ENCODE data around the gene UVRAG. TPM values are rescaled to one million over a fixed set of nuclear protein-coding genes. Genes with fewer than 3 reads are reported as not detected.

Gene UVRAG
- total RNA-seq, 1 donor from 2014 or later: 14.1 TPM

- DNase-seq (ENCODE audit: low read depth): no peak
These were observed 343.6 kb downstream of the UVRAG start for GRCh38 chr11:76158394-76159302.

- no peak for DNase-seq (ENCODE audit: low read depth)
These were observed 344.4 kb downstream of the UVRAG start for GRCh38 chr11:76159303-76159937.

GRCh38 chr11:76159983-76160661, 345.1 kb downstream of the UVRAG start:
- no peak for DNase-seq (ENCODE audit: low read depth)

GRCh38 chr11:76160856-76161255, 345.8 kb downstream of the UVRAG start:
- DNase-seq (ENCODE audit: low read depth): no peak

- DNase-seq (ENCODE audit: low read depth): peak; percentile 35
These were observed 346.4 kb downstream of the UVRAG start for GRCh38 chr11:76161261-76161961.

- peak; percentile 46 for DNase-seq (ENCODE audit: low read depth)
These were observed 347.6 kb downstream of the UVRAG start for GRCh38 chr11:76162336-76163288.

- DNase-seq (ENCODE audit: low read depth): no peak
These were observed 348.4 kb downstream of the UVRAG start for GRCh38 chr11:76163289-76163880.

- DNase-seq (ENCODE audit: low read depth): no peak
These were observed 349.1 kb downstream of the UVRAG start for GRCh38 chr11:76164081-76164480.

- no peak for DNase-seq (ENCODE audit: low read depth)
These were observed 350.1 kb downstream of the UVRAG start for GRCh38 chr11:76164861-76165751.

- peak; percentile 61 for DNase-seq (ENCODE audit: low read depth)
These were observed 351.3 kb downstream of the UVRAG start for GRCh38 chr11:76166314-76166713.

GRCh38 chr11:76167590-76167989, 352.6 kb downstream of the UVRAG start:
- peak; percentile 19 for DNase-seq (ENCODE audit: low read depth)

GRCh38 chr11:76169473-76169896, 354.5 kb downstream of the UVRAG start:
- no peak for DNase-seq (ENCODE audit: low read depth)

GRCh38 chr11:76170468-76170867, 355.5 kb downstream of the UVRAG start:
- no peak for DNase-seq (ENCODE audit: low read depth)

- no peak for DNase-seq (ENCODE audit: low read depth)
These were observed 357.6 kb downstream of the UVRAG start for GRCh38 chr11:76172583-76172982.

GRCh38 chr11:76173663-76174062, 358.7 kb downstream of the UVRAG start:
- DNase-seq (ENCODE audit: low read depth): no peak

- no peak for DNase-seq (ENCODE audit: low read depth)
These were observed 359.3 kb downstream of the UVRAG start for GRCh38 chr11:76174330-76174729.

- no peak for DNase-seq (ENCODE audit: low read depth)
These were observed 360.8 kb downstream of the UVRAG start for GRCh38 chr11:76175783-76176182.

- DNase-seq (ENCODE audit: low read depth): no peak
These were observed 361.5 kb downstream of the UVRAG start for GRCh38 chr11:76176463-76176862.

GRCh38 chr11:76177250-76177686, 362.3 kb downstream of the UVRAG start:
- no peak for DNase-seq (ENCODE audit: low read depth)
